Upper lobe of right lung (tissue), 1 donor: ENCODE results near the gene PRSS57. TPM values are rescaled to one million over a fixed set of nuclear protein-coding genes. Genes with fewer than 3 reads are reported as not detected.

Experiments used
- ATAC-seq: fragments of 200-7000 bp; cut with Tn5 transposase; one replicate; pipeline ENCODE4 v1.9.1; 2020; ENCODE audit warnings: mild to moderate bottlenecking, moderate library complexity
- DNase-seq: peaks from one replicate; pipeline ENCODE4 v3.0.0-alpha.2; 2020
- H3K27ac ChIP-seq: fragments of 200-600 bp; one replicate; pipeline ENCODE4 v1.8.0; 2022
- H3K27me3 ChIP-seq: fragments of 200-600 bp; one replicate; pipeline ENCODE4 v1.8.0; 2022; ENCODE audit warnings: mild to moderate bottlenecking
- H3K36me3 ChIP-seq: fragments of 200-600 bp; one replicate; pipeline ENCODE4 v1.8.0; 2022
- H3K4me1 ChIP-seq: fragments of 200-600 bp; one replicate; pipeline ENCODE4 v1.8.0; 2022
- H3K4me3 ChIP-seq: fragments of 200-600 bp; one replicate; pipeline ENCODE4 v1.8.0; 2022; ENCODE audit warnings: mild to moderate bottlenecking
- H3K9me3 ChIP-seq: fragments of 200-600 bp; one replicate; pipeline ENCODE4 v1.8.0; 2022
- intact Hi-C: fragments of 100-400 bp; cut with DNase I; formaldehyde crosslinking; loops from one replicate; pipeline ENCODE4 v1.11.0; 2022
- total RNA-seq: library from RNA; stranded (reverse); fragmentation: NEBNext Ultra II Directional; extraction: Animal tissue kit (Norgen Biotek cat#: 25700); gene quantifications from one replicate; pipeline ENCODE4 v1.2.1, GENCODE V29; 2021
- TF ChIP-seq, protein P1 (sequence below): fragments of 200-600 bp; IDR thresholded peaks from one replicate; pipeline ENCODE4 v1.8.0; 2022; ENCODE audit warnings: antibody characterized with exemption
- donor health status: DM: no; HTN: yes; CAD: no; lungs with severe emphysema.

The PRSS57 gene
- total RNA-seq, 1 donor from 2014 or later, result not detected

- peak overlapping the region; percentile 93 for H3K27ac ChIP-seq
- ATAC-seq (peak; percentile 0), DNase-seq (peak; percentile 83)
- H3K27me3 ChIP-seq, result no peaks in the 10 kb centered on the region
- TF ChIP-seq, protein P1, sequence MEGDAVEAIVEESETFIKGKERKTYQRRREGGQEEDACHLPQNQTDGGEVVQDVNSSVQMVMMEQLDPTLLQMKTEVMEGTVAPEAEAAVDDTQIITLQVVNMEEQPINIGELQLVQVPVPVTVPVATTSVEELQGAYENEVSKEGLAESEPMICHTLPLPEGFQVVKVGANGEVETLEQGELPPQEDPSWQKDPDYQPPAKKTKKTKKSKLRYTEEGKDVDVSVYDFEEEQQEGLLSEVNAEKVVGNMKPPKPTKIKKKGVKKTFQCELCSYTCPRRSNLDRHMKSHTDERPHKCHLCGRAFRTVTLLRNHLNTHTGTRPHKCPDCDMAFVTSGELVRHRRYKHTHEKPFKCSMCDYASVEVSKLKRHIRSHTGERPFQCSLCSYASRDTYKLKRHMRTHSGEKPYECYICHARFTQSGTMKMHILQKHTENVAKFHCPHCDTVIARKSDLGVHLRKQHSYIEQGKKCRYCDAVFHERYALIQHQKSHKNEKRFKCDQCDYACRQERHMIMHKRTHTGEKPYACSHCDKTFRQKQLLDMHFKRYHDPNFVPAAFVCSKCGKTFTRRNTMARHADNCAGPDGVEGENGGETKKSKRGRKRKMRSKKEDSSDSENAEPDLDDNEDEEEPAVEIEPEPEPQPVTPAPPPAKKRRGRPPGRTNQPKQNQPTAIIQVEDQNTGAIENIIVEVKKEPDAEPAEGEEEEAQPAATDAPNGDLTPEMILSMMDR, result no peak
- intact Hi-C loops, result no loop called here
- peaks cover 19% of the 10 kb centered on the region for H3K4me1 ChIP-seq
- no peaks in the 10 kb centered on the region for H3K36me3 ChIP-seq
- peak overlapping the region; percentile 68 for H3K4me3 ChIP-seq
- H3K9me3 ChIP-seq, result no peaks in the 10 kb centered on the region
Measured at GRCh38 chr19:679418-680286, 15.6 kb downstream of the PRSS57 start.

DNA sequence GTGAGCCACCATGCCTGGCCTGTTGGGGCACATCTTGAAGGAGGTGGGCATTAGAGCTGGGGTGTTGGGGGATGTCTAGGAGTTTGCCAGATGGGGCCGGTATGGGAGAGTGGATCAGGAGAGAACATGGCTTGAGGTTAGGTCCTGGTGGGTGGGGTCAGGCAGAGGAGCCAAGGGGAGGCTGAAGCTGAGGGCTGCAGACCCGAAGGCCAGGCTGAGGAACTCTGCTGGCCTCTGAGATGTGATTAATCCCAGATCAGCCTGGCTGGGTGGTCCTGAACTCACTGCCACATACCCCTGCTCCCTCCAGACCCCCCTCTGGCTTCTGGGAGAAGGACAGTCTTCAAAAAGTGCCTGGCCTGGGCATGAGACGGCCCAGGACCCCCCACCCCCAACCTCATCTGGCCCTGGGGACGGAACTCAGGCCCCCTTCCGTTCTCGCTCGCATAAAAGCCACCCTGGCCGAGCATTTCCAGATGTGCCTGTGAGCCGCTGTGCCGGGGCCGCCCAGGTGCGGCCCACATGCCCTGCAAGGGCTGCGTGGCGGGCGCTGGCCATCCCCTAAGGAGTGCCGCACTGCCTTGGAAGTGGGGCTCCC is 16.4 kb downstream of the PRSS57 start:
- H3K27me3 ChIP-seq, result no peaks in the 10 kb centered on the region
- TF ChIP-seq, protein P1, result no peak
- H3K27ac ChIP-seq, result peak overlapping the region; percentile 93
- intact Hi-C loops, result no loop called here
- peak overlapping the region; percentile 68 for H3K4me3 ChIP-seq
- H3K36me3 ChIP-seq, result no peaks in the 10 kb centered on the region
- ATAC-seq (no peak), DNase-seq (no peak)
- H3K4me1 ChIP-seq, result peaks cover 19% of the 10 kb centered on the region
- no peaks in the 10 kb centered on the region for H3K9me3 ChIP-seq

DNA sequence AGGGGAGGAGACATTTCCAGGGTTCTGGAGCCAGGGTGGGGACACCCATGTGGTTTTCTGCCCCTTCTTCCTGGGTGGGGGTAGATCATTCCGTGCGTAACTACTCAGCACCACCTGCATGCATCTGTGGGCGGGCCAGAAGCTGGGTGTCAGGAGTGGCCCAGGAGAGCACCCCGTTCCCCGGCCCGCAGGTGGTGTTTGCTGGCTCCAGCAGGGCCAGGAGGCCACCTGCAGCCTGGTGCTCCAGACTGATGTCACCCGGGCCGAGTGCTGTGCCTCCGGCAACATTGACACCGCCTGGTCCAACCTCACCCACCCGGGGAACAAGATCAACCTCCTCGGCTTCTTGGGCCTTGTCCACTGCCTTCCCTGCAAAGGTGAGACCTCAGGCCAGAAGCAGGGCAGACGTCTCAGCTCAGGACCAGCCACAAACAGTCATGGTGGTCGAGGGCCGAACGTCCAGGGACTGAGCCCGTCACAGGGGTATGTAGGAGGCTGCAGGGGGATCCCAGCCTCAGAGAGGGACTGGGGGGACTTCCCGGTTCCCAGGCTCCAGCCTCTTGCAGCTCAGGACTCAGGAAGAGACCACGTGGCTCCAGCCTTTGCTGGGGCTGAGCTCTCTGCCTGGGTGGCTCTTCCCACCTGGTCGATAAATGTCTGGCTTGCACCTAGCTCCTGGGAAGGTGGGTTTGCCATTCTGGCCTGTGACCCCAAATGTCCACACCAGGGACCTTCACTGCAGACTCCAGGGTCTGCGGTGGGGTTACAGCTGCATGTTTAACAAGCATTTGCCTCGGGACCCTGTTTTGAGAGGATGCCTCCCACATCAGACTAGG is 17.4 kb downstream of the PRSS57 start:
- no peak for ATAC-seq
- peak overlapping the region; percentile 61 for H3K4me3 ChIP-seq
- DNase-seq, result peak; percentile 78
- H3K9me3 ChIP-seq, result no peaks in the 10 kb centered on the region
- peaks cover 19% of the 10 kb centered on the region for H3K4me1 ChIP-seq
- peak overlapping the region; percentile 95 for H3K27ac ChIP-seq
- TF ChIP-seq, protein P1, result no peak
- H3K27me3 ChIP-seq, result no peaks in the 10 kb centered on the region
- intact Hi-C loops, result no loop called here
- H3K36me3 ChIP-seq, result no peaks in the 10 kb centered on the region

DNA sequence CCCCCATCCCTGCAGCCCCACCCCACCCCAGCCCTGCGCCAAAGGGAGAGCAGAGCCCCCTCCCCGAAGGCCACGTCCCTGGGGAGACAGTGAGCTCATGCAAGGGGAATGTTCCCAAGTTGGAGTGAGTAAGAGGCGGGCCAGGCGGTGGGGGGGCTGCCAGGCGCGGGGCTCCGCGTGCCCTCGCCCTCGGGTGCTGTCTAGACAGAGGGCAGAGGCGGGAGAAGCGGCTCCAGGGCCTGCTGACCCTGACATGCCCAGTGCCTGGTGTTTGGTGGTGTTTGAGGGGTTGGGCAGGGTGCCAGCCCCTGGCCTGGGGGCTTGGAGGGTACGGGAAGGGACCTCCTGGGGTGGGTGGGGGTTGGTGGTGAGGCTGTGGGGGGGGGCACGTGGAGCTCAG is 18.1 kb downstream of the PRSS57 start:
- Histone ChIP-seq H3K4me1 (peaks cover 19% of the 10 kb centered on the region), H3K27ac (peak overlapping the region; percentile 95), H3K36me3 (no peaks in the 10 kb centered on the region), H3K4me3 (peak overlapping the region; percentile 61), H3K9me3 (no peaks in the 10 kb centered on the region), H3K27me3 (no peaks in the 10 kb centered on the region)
- intact Hi-C loops, result no loop called here
- DNase-seq, result peak; percentile 86
- TF ChIP-seq, protein P1, result no peak
- ATAC-seq, result peak; percentile 23

DNA sequence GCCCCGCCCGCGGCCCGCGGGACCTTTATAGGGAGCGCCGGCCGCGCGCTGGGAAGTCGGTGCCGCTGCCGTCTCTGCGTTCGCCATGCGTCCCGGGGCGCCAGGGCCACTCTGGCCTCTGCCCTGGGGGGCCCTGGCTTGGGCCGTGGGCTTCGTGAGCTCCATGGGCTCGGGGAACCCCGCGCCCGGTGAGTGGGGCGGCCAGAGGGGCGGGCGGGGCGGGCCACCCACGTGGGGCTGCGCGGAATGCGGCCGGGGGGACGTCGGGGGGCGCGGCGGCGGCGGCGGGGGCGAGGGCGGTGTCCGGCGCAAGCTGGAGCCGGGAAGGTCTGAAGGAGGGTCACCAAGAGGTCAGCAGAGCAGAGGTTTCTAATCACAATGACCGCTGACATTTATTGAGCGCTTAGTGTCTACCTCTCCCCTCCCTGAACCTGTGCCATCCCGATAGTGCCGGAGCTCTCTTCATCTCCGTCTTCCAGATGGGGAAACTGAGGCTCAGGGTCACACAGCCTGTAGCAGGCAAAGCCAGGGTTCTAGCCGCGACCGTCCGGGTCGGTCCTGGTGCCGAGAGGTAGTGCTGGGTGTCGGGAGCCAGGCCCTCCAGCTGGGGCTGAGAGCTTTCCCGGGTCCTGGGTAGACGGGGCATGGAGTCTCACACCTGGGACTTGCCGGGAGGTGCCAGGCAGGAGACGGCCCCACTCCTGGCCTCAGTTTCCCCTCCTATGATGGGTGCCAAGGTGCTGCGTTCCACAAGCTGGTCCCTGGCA is 18.7 kb downstream of the PRSS57 start, which contains the start of gene FSTL3:
TSS of gene FSTL3 (plus strand) at position 54 of the 767 bp plus-strand sequence. CDS start at position 86, 32 bp downstream.
- Histone ChIP-seq H3K27ac (peak within 1 kb of the TSS; percentile 95), H3K4me1 (peaks cover 19% of the 10 kb centered on the region), H3K9me3 (no peaks in the 10 kb centered on the region), H3K27me3 (no peaks in the 10 kb centered on the region), H3K4me3 (peak within 1 kb of the TSS; percentile 61), H3K36me3 (no peaks in the 10 kb centered on the region)
- no peak for DNase-seq
- intact Hi-C loops, result no loop called here
- ATAC-seq, result no peak
- TF ChIP-seq, protein P1, result no peak
